Left lung (tissue), 10 donors: ENCODE measurements around the gene TMEM126A. TPM values are rescaled to one million over a fixed set of nuclear protein-coding genes. Genes with fewer than 3 reads are reported as not detected.
A peak's percentile ranks its signal among the peaks of the same experiment; 100 is the strongest.

Experiments
- ATAC-seq: fragments of 200-7000 bp; cut with Tn5 transposase; one replicate; pipeline ENCODE4 v1.9.1; 2020; ENCODE audit warnings: moderate library complexity
- DNase-seq, 4 donors: peaks; one replicate each; pipeline ENCODE4 v3.0.0-alpha.2; 2013 to 2020
- H3K27ac ChIP-seq, 2 donors: fragments of 200-600 bp; sonication (generic) in 1 of 2; one replicate each; pipeline versions ENCODE4 v1.5.0 to v1.8.0; 2020 to 2021
- H3K27me3 ChIP-seq, 2 donors: fragments of 200-600 bp; sonication (generic) in 1 of 2; one replicate each; pipeline versions ENCODE4 v1.5.0 to v1.8.0; 2020 to 2021
- H3K36me3 ChIP-seq, 2 donors: fragments of 200-600 bp; sonication (generic) in 1 of 2; one replicate each; pipeline versions ENCODE4 v1.5.0 to v1.8.0; 2020 to 2021
- H3K4me1 ChIP-seq, 2 donors: fragments of 200-600 bp; one replicate each; pipeline ENCODE4 v1.8.0; 2021
- H3K4me3 ChIP-seq, 2 donors: fragments of 200-600 bp; sonication (generic) in 1 of 2; one replicate each; pipeline versions ENCODE4 v1.5.0 to v1.8.0; 2020 to 2021; ENCODE audit warnings: mild to moderate bottlenecking in 1 of 2
- H3K9me3 ChIP-seq, 2 donors: fragments of 200-600 bp; sonication (generic) in 1 of 2; one replicate each; pipeline versions ENCODE4 v1.5.0 to v1.8.0; 2020 to 2021
- intact Hi-C, 2 donors: fragments of 100-400 bp; cut with DNase I; formaldehyde crosslinking; loops; one replicate each; pipeline versions ENCODE4 v1.11.2 to v1.14.2; 2022
- polyA plus RNA-seq, 6 donors: library from polyadenylated mRNA; unstranded; fragments of 120-200 nt; gene quantifications; one replicate each; pipeline ENCODE4 v1.2.1, GENCODE V29; 2013; ENCODE audit not compliant: insufficient read length in 6 of 6
- total RNA-seq, 2 donors: library from RNA; stranded (reverse); fragmentation: NEBNext Ultra II Directional; extraction: Animal tissue kit (Norgen Biotek cat#: 25700); gene quantifications; one replicate each; pipeline ENCODE4 v1.2.1, GENCODE V29; 2021
- TF ChIP-seq, protein P1 (sequence below), 2 donors: fragments of 200-600 bp; sonication (generic) in 1 of 2; IDR thresholded peaks; one replicate each; pipeline versions ENCODE4 v1.5.0 to v1.8.0; 2021; ENCODE audit warnings: antibody characterized with exemption in 2 of 2
- donor health status: DM: no; HTN: yes; CAD: no.
- donor health status: DM: no; HTN: no; CAD: no.

TMEM126A gene
- total and polyA plus RNA-seq, 8 donors: 30.1 to 37.1 (median 31.6) TPM

DNA sequence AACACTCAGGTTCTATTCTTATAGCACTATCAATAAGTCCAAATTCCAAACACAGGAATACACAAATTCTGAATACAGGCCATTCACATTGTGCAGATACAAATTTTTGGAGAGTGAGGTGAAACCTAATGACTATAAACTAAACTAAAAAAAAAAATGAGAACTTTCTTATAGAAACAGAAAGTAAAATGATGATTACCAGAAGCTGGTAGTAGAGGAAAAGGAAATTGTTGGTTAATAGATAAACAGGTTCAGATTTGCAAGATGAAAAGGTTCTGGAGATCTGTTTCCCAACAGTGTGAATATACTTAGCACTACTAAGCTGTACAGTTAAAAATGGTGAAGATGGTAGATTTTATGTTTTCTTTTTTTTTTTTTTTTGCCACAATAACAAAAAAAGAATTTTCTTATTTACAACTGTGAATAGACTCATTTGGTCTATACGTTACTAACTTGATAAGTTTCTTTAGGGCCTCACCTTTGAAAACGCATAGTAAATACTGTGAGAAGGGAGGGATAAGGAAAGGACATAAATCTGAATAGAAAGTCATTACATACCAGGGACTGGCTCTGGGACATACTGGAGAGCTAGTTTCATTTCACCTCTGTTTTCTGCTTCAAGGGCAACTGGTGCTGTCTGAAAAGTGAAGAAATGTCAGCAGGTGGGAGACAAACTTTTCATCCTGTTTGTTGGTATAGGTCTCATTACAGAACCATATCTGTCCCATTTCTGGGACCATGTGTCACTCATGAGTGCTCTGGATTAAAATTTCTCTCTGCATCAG is 52.4 kb downstream of the TMEM126A start:
- no peak overlapping the region for H3K27ac ChIP-seq
- TF ChIP-seq, protein P1, sequence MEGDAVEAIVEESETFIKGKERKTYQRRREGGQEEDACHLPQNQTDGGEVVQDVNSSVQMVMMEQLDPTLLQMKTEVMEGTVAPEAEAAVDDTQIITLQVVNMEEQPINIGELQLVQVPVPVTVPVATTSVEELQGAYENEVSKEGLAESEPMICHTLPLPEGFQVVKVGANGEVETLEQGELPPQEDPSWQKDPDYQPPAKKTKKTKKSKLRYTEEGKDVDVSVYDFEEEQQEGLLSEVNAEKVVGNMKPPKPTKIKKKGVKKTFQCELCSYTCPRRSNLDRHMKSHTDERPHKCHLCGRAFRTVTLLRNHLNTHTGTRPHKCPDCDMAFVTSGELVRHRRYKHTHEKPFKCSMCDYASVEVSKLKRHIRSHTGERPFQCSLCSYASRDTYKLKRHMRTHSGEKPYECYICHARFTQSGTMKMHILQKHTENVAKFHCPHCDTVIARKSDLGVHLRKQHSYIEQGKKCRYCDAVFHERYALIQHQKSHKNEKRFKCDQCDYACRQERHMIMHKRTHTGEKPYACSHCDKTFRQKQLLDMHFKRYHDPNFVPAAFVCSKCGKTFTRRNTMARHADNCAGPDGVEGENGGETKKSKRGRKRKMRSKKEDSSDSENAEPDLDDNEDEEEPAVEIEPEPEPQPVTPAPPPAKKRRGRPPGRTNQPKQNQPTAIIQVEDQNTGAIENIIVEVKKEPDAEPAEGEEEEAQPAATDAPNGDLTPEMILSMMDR (IDR thresholded peaks at IDR 0.05): no peak

DNA sequence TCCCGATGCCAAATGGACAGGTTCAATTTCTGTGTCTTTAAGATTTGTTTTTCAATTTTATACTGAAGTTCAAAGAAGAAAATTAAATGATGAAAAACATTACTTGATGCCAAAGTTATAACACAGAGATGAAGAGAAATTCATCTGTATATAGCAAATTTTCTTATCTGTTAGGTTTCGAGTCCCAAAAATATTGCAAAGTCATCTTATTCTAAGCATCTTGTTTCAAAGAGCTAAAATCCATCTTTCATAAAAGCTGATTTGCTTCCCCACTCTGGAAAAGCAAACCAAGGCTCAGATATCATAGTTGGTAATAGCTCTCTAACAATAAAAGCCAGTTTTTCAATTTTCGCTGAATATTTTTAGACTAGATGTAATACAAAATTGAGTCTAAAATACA is 57.2 kb downstream of the TMEM126A start:
- DNase-seq (no peak), ATAC-seq (no peak)
- H3K4me1 ChIP-seq: peaks cover 0 to 1% of the 10 kb centered on the region in 2 donors
- H3K36me3 ChIP-seq: no peaks in the 10 kb centered on the region
- peak overlapping the region in 1 of 2 donors; percentile 2 for H3K27ac ChIP-seq
- H3K27me3 ChIP-seq: no peaks in the 10 kb centered on the region
- TF ChIP-seq, protein P1 (IDR thresholded peaks at IDR 0.05): no peak
- intact Hi-C loops: no loop called here
- no peaks in the 10 kb centered on the region for H3K9me3 ChIP-seq
- no peak overlapping the region for H3K4me3 ChIP-seq

More for the DNA sequence above, 52.4 kb downstream of the TMEM126A start:
- ATAC-seq (no peak), DNase-seq (no peak)
- H3K27me3 ChIP-seq: no peaks in the 10 kb centered on the region
- no peaks in the 10 kb centered on the region for H3K36me3 ChIP-seq
- intact Hi-C loops: no loop called here
- H3K9me3 ChIP-seq: no peaks in the 10 kb centered on the region
- H3K4me1 ChIP-seq: peaks cover 0 to 7% of the 10 kb centered on the region in 2 donors
- no peak overlapping the region for H3K4me3 ChIP-seq

DNA sequence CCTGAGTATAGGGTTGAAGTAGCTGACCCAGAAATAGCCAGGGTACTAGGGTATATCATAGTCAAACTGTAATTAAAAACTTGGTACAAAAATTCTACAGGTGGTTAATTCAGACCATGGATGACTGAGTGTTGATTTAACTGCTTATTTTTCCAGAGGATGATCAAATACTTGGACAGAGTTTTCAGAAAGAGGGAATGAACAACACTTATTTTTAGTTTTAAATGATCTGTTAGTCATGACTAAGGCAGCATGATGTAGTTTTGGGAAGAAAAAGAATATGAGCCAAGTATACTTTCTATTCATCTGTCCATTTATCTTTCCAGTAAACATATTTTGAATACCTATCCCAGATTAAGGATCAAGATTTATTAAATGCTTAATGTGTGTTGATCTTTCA is 58.0 kb downstream of the TMEM126A start:
- TF ChIP-seq, protein P1 (IDR thresholded peaks at IDR 0.05): no peak
- ATAC-seq (no peak), DNase-seq (no peak)
- Histone ChIP-seq H3K9me3 (no peaks in the 10 kb centered on the region), H3K27ac (peak overlapping the region in 1 of 2 donors; percentile 23), H3K36me3 (no peaks in the 10 kb centered on the region), H3K4me1 (no peaks in the 10 kb centered on the region), H3K27me3 (no peaks in the 10 kb centered on the region), H3K4me3 (no peak overlapping the region)
- intact Hi-C loops: no loop called here

Other genes with a start within 250 kb of the TMEM126A start
- 10 to 100 TPM in 1 of 2 donors, 1 to 10 TPM in 1; 4.5 to 15.0 TPM for gene DLG2, start 20.6 kb upstream of the TMEM126A start, total RNA-seq
- 10 to 100 TPM in 1 of 6 donors, 1 to 10 TPM in 5; 7.3 to 12.8 (median 8.6) TPM for gene DLG2, start 20.6 kb upstream of the TMEM126A start, polyA plus RNA-seq
- 10 to 100 TPM; 50.8 to 61.3 TPM for gene TMEM126B, start 19.4 kb upstream of the TMEM126A start, total RNA-seq
- 10 to 100 TPM; 52.6 to 61.0 (median 56.6) TPM for gene TMEM126B, start 19.4 kb upstream of the TMEM126A start, polyA plus RNA-seq
- 10 to 100 TPM; 30.2 to 35.6 TPM for gene CREBZF, start 17.2 kb downstream of the TMEM126A start, total RNA-seq
- gene CREBZF, start 17.2 kb downstream of the TMEM126A start, polyA plus RNA-seq: 100 to 1,000 TPM; 104 to 137 (median 124) TPM
- gene CCDC89, start 38.2 kb downstream of the TMEM126A start, total RNA-seq: 1 to 10 TPM; 1.5 to 2.5 TPM
- gene CCDC89, start 38.2 kb downstream of the TMEM126A start, polyA plus RNA-seq: 1 to 10 TPM; 5.1 to 7.0 (median 6.5) TPM
- gene SYTL2, start 163.2 kb downstream of the TMEM126A start, total RNA-seq: 10 to 100 TPM; 21.3 to 39.7 TPM
- 10 to 100 TPM; 32.3 to 63.3 (median 51.4) TPM for gene SYTL2, start 163.2 kb downstream of the TMEM126A start, polyA plus RNA-seq
- gene CCDC83, start 207.4 kb downstream of the TMEM126A start, total RNA-seq: not detected
- not detected for gene CCDC83, start 207.4 kb downstream of the TMEM126A start, polyA plus RNA-seq